GM18499 (cell line): Measurements from ENCODE around the gene C1QTNF12.

Experiments used
- ATAC-seq: cut with Tn5 transposase; IDR thresholded peaks from one replicate; pipeline ENCODE4 v1.9.1; 2021; ENCODE audit warnings: moderate number of reproducible peaks; ENCODE audit not compliant: insufficient read depth, unreplicated experiment

The C1QTNF12 gene

GRCh38 chr1:1216770-1217620, 29.5 kb downstream of the C1QTNF12 start:
- ATAC-seq, result no peak

- ATAC-seq, result no peak
Measured at GRCh38 chr1:1215881-1216605, 30.5 kb downstream of the C1QTNF12 start.

- no peak for ATAC-seq
Measured at GRCh38 chr1:1215080-1215676, 31.3 kb downstream of the C1QTNF12 start.

- no peak for ATAC-seq
Measured at GRCh38 chr1:1213345-1214265, 32.9 kb downstream of the C1QTNF12 start, which contains the start of gene TNFRSF4. TSS of gene TNFRSF4 (minus strand) at chr1:1214153. CDS start at chr1:1214127, 26 bp downstream.

- no peak for ATAC-seq
Measured at GRCh38 chr1:1212780-1213344, 33.7 kb downstream of the C1QTNF12 start.

GRCh38 chr1:1211541-1212441, 34.7 kb downstream of the C1QTNF12 start:
- no peak for ATAC-seq

- no peak for ATAC-seq
Measured at GRCh38 chr1:1210726-1211540, 35.6 kb downstream of the C1QTNF12 start.

- no peak for ATAC-seq
Measured at GRCh38 chr1:1208713-1209433, 37.6 kb downstream of the C1QTNF12 start.

GRCh38 chr1:1207571-1207892, 39.0 kb downstream of the C1QTNF12 start:
- ATAC-seq, result no peak

GRCh38 chr1:1206966-1207531, 39.5 kb downstream of the C1QTNF12 start:
- ATAC-seq, result no peak

GRCh38 chr1:1206376-1206965, 40.1 kb downstream of the C1QTNF12 start, which contains the start of gene TNFRSF18:
TSS of gene TNFRSF18 (minus strand) at chr1:1206592. CDS start at chr1:1206571, 21 bp downstream.
- ATAC-seq, result no peak

- ATAC-seq, result no peak
Measured at GRCh38 chr1:1205769-1206375, 40.6 kb downstream of the C1QTNF12 start.

GRCh38 chr1:1204998-1205768, 41.3 kb downstream of the C1QTNF12 start:
- ATAC-seq, result no peak

GRCh38 chr1:1204425-1204920, 42.0 kb downstream of the C1QTNF12 start:
- ATAC-seq, result no peak
